Lower leg skin (tissue), 4 donors: ENCODE data around the gene GIT2. TPM values are rescaled to one million over a fixed set of nuclear protein-coding genes. Genes with fewer than 3 reads are reported as not detected.

ENCODE experiments used
- DNase-seq, 2 donors: peaks; one replicate each; pipeline ENCODE4 v3.0.0-alpha.2; 2019; ENCODE audit warnings: low spot score in 2 of 2
- H3K4me3 ChIP-seq: fragments of 200-600 bp; sonication (generic); 2 replicates; pipeline ENCODE4 v1.5.1; 2017; ENCODE audit warnings: mild to moderate bottlenecking, low read depth; ENCODE audit not compliant: poor library complexity, severe bottlenecking
- CTCF ChIP-seq, 3 donors: fragments of 450-650 bp; IDR thresholded peaks; one replicate each; pipeline ENCODE4 v1.5.1; 2016; ENCODE audit warnings: antibody characterized with exemption in 3 of 3, mild to moderate bottlenecking in 3 of 3, moderate library complexity in 2 of 3
- POLR2A ChIP-seq, 2 donors: fragments of 450-650 bp; IDR thresholded peaks; one replicate each; pipeline ENCODE4 v1.6.1; 2016 to 2017; ENCODE audit warnings: antibody characterized with exemption in 2 of 2, mild to moderate bottlenecking in 1 of 2, moderate library complexity in 1 of 2
- WGBS, 2 donors: methylation state at CpG; one replicate each; pipeline ENCODE4 v1.1.5; 2018; 5-methylcytosine and 5-hydroxymethylcytosine counted together
- intact Hi-C: fragments of 100-400 bp; cut with DNase I; formaldehyde crosslinking; loops from one replicate; pipeline ENCODE4 v1.15.0; 2023; ENCODE audit warnings: low total_unique reads
- total RNA-seq, 4 donors: library from RNA; depleted of rRNA; stranded (reverse); fragments of >200 nt; gene quantifications; one replicate each; pipeline ENCODE4 v1.1.0, GENCODE V29; 2016

The GIT2 gene
- total RNA-seq, 4 donors from 2014 or later: 25.2 to 31.8 (median 28.5) TPM

- no peak overlapping the region for H3K4me3 ChIP-seq
- intact Hi-C loops: no loop called here
- DNase-seq: no peak
- TF ChIP-seq POLR2A (IDR thresholded peaks at IDR 0.05) (no peak), CTCF (IDR thresholded peaks at IDR 0.05) (no peak)
- WGBS, 2 donors: 51 to 54% methylated on average over 10 of the region's 10 CpGs
These were observed 110.6 kb downstream of the GIT2 start for GRCh38 chr12:109885616-109886015.

- intact Hi-C loops: no loop called here
These were observed 112.7 kb downstream of the GIT2 start for GRCh38 chr12:109883461-109883860.

GRCh38 chr12:109881752-109882151 lies 114.4 kb downstream of the GIT2 start:
- 72 to 92% methylated on average over 2 of the region's 2 CpGs for WGBS, 2 donors
- TF ChIP-seq CTCF (IDR thresholded peaks at IDR 0.05) (no peak), POLR2A (IDR thresholded peaks at IDR 0.05) (no peak)
- intact Hi-C loops: no loop called here
- no peak for DNase-seq
- no peak overlapping the region for H3K4me3 ChIP-seq

More at GRCh38 chr12:109883461-109883860, 112.7 kb downstream of the GIT2 start:
- peak in 1 of 2 donors; percentile 78 for DNase-seq
- 42 to 53% methylated on average over 4 of the region's 4 CpGs for WGBS, 2 donors
- no peak overlapping the region for H3K4me3 ChIP-seq
- TF ChIP-seq POLR2A (IDR thresholded peaks at IDR 0.05): no peak
- no peak for TF ChIP-seq CTCF (IDR thresholded peaks at IDR 0.05)

GRCh38 chr12:109880938-109881337 lies 115.2 kb downstream of the GIT2 start:
- intact Hi-C loops: no loop called here
- 10 to 11% methylated on average over 9 of the region's 9 CpGs for WGBS, 2 donors
- H3K4me3 ChIP-seq: no peak overlapping the region
- no peak for TF ChIP-seq CTCF (IDR thresholded peaks at IDR 0.05)
- no peak for TF ChIP-seq POLR2A (IDR thresholded peaks at IDR 0.05)
- DNase-seq: no peak

GRCh38 chr12:109880043-109880931 lies 115.9 kb downstream of the GIT2 start, which contains the start of gene GLTP:
TSS of gene GLTP (minus strand) at chr12:109880541. CDS start at chr12:109880374, 167 bp downstream.
- DNase-seq: peak; percentile 67 to 96
- peak within 1 kb of the TSS; percentile 39 for H3K4me3 ChIP-seq
- WGBS, 2 donors: 0 to 1% methylated on average over 20 to 34 of the region's 92 CpGs
- intact Hi-C loops: no loop called here
- no peak for TF ChIP-seq POLR2A (IDR thresholded peaks at IDR 0.05)
- TF ChIP-seq CTCF (IDR thresholded peaks at IDR 0.05): no peak

Other genes with a start within 250 kb of the GIT2 start
- 10 to 100 TPM in 1 of 4 donors, 1 to 10 TPM in 3; 6.6 to 10.9 (median 8.1) TPM for gene TRPV4, start 163.0 kb downstream of the GIT2 start, total RNA-seq
- 100 to 1,000 TPM; 536 to 775 (median 660) TPM for gene GLTP, start 115.8 kb downstream of the GIT2 start, total RNA-seq
- gene TCHP, start 96.1 kb downstream of the GIT2 start, total RNA-seq: 10 to 100 TPM; 28.3 to 61.5 (median 36.3) TPM
- gene ANKRD13A, start 3.1 kb upstream of the GIT2 start, total RNA-seq: 100 to 1,000 TPM in 3 of 4 donors, 10 to 100 TPM in 1; 97.7 to 184 (median 143) TPM
- 1 to 10 TPM; 4.2 to 10.0 (median 8.8) TPM for gene C12orf76, start 52.2 kb upstream of the GIT2 start, total RNA-seq
- 10 to 100 TPM in 2 of 4 donors, 1 to 10 TPM in 2; 6.8 to 12.6 (median 9.7) TPM for gene IFT81, start 128.0 kb upstream of the GIT2 start, total RNA-seq